Measurements from ENCODE around the gene YLPM1.

Gene YLPM1

DNA sequence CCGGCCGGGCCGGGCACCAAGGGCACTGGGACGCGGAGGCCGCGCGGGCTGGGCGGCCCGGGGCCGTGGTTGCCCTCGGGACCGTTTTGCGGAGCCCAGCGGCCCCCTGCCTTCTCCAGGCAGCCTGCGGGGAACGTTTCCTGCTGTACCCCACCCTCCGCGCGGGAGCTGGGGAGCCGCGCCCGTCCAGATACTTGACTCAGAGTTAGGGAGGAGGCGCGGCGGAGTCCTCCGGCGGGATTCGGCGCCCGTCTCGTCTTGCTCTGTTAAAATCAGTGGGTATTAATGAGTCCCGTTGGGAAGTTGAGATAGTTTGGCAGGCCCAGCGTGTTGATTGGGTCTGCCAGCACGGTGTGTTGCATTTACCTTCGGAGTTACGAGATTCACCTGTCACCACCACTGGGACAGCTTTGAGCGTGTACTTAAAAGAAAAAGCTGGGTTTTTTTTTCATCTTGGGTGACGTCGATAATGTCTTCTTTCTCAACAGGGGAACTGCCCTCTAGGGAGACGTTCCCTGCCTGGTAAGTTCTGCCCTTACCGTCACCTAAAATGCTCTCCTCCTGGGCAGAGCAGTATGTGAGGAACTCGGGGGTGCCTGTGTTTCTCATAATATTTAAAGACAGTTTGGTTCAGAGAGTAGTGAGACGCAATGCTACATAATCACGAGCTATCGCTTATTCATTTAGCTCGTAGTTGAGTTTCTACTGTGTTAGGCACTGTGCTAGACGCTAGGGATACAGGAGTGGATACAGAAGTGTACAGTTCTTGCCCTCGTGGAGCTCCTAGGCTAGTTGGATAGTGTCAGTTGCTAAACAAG lies 119.2 kb downstream of the YLPM1 start:
- H3K4me3 ChIP-seq (ENCODE audit: insufficient read depth, low read depth, low read length, poor library complexity, severe bottlenecking), result peak overlapping the region; percentile 90
- no peaks in the 10 kb centered on the region for H3K36me3 ChIP-seq (ENCODE audit: control insufficient read depth, insufficient read depth, low read length)
- peaks cover 23% of the 10 kb centered on the region for H3K4me1 ChIP-seq (ENCODE audit: control insufficient read depth, insufficient read depth, low read length, poor library complexity, severe bottlenecking)
- peak overlapping the region; percentile 93 for H3K27ac ChIP-seq (ENCODE audit: insufficient read depth, low read length, poor library complexity, severe bottlenecking)
- no peaks in the 10 kb centered on the region for H3K27me3 ChIP-seq (replicated peaks; ENCODE audit: control insufficient read depth, insufficient read depth, low read length, poor library complexity, severe bottlenecking)
- H3K9me3 ChIP-seq (ENCODE audit: control insufficient read depth, low read length), result no peaks in the 10 kb centered on the region
- DNase-seq, result peak; percentile 16 to 47 (median 41)
